ENCODE results near the gene MCU.

GRCh38 chr10:72826346-72826745 is 134.4 kb downstream of the MCU start:
- TF ChIP-seq CTCF (IDR thresholded peaks at IDR 0.05), result no peak
- TF ChIP-seq POLR2AphosphoS5 (IDR thresholded peaks at IDR 0.05), result no peak
- no peak for TF ChIP-seq POLR2A (IDR thresholded peaks at IDR 0.05)

Measured in gastroesophageal sphincter (tissue), 3 donors.